Activated T-cell treated with anti-CD3 and anti-CD28 coated beads, Interleukin-2, amount 50 U/mL, for 24 hours (primary cell): Measurements from ENCODE around the gene CIT.

ENCODE experiments used
- DNase-seq: peaks from one replicate; pipeline ENCODE4 v3.0.0-alpha.2; 2020
- H3K27ac Mint-ChIP-seq: 2 replicates; pipeline ENCODE4 v1.8.0; 2020; ENCODE audit warnings: mild to moderate bottlenecking, mixed read lengths
- H3K27me3 Mint-ChIP-seq: 2 replicates; pipeline ENCODE4 v1.8.0; 2020; ENCODE audit warnings: mixed read lengths
- H3K36me3 Mint-ChIP-seq: 2 replicates; pipeline ENCODE4 v1.8.0; 2020; ENCODE audit warnings: low read depth, mixed read lengths
- H3K4me1 Mint-ChIP-seq: 2 replicates; pipeline ENCODE4 v1.8.0; 2020; ENCODE audit warnings: low read depth, mixed read lengths
- H3K4me3 Mint-ChIP-seq: 2 replicates; pipeline ENCODE4 v1.8.0; 2020; ENCODE audit warnings: mild to moderate bottlenecking, moderate library complexity, mixed read lengths
- H3K9me3 Mint-ChIP-seq: 2 replicates; pipeline ENCODE4 v1.8.0; 2020; ENCODE audit warnings: mixed read lengths

The CIT gene

DNA sequence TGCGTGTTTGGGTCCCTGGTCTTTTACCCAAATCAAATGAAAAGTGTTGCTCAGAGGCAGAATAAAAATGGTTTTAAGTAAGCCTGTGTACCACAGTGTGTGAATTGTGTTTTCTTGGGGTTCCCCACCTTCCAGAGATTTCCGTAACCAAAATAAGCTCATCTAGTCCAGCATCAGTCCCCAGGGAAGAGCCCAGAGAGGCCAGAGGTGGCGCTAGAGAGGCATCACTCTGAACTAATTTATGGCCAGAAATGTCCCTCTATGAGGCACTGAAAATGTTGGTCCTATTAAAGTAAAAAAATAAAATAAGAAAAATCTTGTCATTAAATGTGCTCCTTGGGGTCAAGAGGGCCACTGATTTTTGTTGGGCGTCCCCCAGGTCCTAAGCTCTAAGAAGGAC lies 234.1 kb downstream of the CIT start:
- Mint-ChIP-seq H3K9me3 (no peaks in the 10 kb centered on the region), H3K27me3 (peaks cover 28% of the 10 kb centered on the region), H3K4me3 (no peak overlapping the region), H3K4me1 (no peaks in the 10 kb centered on the region), H3K36me3 (no peaks in the 10 kb centered on the region), H3K27ac (no peak overlapping the region)
- no peak for DNase-seq
